ENCODE results near the gene AK2.

Gene AK2

DNA sequence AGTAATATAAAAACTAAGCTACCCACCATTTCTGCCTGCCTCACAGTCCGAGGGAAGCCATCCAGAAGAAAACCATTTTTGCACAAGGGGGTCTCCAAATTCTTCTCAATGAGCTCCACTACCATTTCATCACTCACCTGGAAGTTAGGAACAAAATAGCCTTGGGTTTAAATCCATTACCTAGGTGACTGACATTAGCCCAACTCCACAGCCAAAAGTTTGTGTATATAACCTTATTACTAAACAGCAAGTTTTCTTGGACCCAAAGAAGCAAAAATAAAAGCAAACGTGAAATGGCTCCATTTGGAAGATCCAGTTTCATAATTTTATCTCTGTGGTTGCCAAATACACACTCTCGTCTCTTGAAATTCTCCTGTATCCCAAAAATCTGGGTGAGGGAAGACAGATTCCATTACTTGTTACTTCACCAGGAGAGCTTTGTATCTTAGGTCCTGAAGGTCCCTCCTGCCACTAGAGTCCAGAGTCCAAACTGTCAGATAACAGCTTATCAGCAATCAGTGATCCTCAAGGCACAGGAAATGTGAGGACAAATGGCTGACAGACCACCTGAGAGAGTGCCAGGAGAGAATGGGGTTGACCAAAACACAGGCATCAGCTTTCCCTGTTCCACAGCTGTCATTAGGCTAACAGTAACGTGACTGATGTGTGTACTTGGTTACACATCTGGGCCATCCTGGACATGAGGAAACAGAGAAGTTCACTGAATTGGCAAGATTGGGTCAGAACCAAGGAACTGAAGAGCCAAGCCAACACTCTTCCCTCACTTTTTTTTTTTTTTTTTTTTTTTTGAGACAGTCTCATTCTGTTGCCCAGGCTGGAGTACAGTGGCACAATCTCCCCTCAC, 14.9 kb downstream of the AK2 start:
- no peak for DNase-seq

- no peak for DNase-seq
Measured at GRCh38 chr1:33018112-33018511, 18.6 kb downstream of the AK2 start.

- no peak for DNase-seq
Measured at GRCh38 chr1:33017175-33017574, 19.5 kb downstream of the AK2 start.

- no peak for DNase-seq
Measured at GRCh38 chr1:33015216-33015615, 21.5 kb downstream of the AK2 start.

GRCh38 chr1:33014464-33015163, 22.1 kb downstream of the AK2 start:
- no peak for DNase-seq

DNA sequence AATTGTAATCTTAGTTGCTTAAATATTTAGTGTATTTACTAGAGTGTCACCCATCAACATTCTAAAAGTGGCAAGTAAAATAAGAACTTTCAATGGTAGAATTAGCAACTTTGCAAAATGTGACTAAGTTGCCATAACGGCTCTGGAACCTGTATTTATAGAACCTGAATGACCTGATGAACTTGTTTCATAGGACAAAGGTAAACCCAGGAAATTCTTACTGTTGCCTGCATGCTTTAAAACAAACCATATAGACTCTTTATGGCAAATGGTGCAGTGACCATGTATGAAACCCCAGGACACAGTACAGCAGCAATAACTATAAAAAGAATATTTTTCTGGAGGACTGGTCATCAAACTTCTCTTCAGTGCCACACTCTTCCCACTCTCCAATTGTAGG, 22.9 kb downstream of the AK2 start:
- DNase-seq = no peak

DNA sequence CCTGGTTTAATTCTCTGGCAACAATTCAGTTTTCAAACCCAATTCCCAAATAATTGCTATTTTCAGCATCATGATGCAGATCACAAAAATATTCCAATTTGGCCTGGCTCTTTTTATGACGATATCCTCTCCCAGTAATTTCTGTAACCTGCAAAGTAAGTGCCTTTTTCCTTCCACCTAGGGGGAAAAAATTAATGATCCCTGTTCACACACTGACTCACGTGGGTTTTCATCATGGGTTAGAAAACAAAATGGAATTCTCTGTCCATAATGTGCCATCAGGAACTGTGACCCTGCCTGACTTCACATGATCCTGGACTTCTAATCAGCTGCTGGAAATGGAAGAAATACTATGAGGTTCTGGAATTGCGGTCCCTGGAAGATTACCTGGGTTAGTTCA, 24.5 kb downstream of the AK2 start:
- DNase-seq = no peak

DNA sequence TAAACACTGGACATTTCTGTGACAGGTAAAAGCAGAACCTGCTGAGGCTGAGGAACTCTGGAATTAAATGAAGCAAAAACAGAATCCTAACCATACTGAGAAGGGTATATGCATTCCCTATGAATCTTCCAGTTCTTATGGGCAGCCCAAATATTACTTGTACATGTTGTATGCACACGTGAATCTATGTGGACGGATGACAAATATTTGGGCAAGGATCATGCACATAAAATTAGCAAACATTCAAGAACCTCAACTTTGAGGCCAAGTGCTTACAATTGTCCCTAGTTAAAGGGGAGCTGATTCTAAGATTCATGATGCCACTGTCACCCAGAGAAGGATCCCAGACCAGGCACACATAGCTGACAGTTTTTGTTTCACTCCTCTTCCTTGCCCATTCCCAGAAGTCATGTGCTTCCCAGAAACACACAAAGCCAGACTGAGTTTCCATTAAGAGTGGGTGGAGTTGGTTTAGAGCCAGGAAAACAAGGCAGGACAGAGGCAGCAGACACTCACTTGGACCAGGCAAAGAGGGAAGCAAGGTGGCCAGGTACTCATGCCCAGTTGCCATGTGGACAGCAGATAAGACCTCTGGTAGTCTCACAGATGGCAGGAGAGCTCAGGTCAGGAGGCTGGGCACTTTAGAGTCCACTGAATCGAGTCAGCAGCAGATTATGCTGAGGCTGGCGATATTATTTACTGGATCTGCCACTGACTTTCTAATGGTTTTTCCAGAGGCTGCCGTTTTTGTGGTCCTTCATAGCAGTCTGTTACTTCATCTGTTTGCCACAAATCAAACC, 25.6 kb downstream of the AK2 start:
- DNase-seq = no peak

DNA sequence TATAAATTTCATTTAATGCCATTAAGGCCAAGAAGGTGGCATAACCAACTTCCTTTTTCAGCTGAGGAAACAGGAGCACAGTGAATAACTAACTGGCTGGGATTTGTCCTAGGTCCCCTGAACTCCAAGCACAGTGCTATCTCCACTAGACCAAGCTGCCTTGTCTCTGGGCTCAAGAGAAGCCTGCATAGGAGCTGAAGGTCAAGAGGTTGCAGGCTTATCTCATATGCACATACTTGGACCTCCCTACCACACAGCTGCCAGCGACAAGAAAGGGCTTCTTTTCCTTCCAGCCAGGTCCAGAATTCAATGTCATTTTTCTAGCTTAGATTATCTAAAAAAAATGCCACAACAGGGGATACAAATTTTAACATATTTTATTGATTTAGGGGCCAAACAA, 27.1 kb downstream of the AK2 start:
- no peak for DNase-seq

DNA sequence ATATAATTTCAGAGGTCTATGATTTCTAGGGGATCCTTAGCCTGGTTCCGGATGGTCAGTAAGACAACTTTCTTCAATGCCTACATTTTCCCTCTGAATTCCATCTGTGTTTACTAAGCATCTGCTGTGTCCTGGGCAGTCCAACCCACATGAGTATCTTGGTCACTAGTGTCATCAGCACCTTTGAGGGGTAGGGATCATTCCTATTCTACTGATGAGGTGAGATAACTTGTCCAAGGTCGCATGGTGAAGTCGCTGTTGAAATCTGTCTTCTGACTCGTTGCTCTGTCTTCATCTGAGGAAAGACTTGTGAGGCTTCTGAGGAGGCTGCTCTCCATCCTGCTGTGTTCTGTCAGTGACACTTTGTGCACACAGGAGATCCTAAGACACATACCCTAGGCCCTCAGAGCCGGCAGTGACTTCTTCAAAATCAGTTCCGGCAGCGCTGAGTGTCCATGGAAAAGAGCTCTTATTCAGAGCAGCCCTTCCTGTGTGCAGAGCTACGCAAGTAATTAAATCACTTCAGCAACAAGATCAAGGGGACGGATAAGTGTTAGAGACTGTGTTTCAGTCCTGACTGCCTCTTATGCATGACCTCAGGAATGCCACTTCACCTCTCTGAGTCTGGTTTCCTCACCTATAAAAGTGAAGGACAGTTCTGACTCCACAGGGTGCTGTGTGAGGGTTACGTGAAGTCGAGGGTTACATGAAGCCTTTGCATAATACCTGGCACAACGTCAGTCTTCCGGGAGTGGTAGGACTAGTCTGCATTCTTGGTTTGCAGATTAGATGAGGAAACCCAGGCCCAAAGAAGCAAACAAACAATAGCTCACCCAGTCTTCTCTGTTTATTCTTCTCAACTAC, 28.4 kb downstream of the AK2 start:
- DNase-seq = no peak

GRCh38 chr1:33007190-33008050, 29.3 kb downstream of the AK2 start:
- DNase-seq = peak; percentile 92

DNA sequence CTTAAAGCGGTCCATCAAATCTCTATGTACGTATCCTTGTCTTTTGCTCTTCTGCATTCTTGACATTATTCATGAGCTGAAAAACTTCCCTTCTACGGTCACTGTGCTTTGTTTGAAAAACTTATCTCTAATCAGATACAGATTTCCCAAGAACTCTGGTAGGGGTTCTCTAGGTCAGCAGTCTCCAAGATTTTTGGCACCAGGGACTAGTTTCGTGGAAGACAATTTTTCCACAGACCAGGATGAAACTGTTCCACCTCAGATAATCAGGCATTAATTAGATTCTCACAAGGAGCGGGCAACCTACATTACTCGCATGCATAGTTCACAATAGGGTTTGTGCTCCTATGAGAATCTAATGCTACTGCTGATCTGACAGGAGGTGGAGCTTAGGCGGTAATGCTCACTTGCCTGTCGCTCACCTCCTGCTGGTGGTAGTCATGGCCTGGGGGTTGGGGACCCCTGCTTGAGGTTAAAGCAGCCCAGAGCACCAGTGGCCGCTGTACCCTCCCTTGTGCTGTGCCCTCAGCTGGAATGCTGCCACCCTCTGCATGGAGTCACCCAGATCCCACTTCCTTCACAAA, 30.8 kb downstream of the AK2 start:
- peak; percentile 57 for DNase-seq

GRCh38 chr1:33005117-33005837, 31.4 kb downstream of the AK2 start:
- DNase-seq = no peak

DNA sequence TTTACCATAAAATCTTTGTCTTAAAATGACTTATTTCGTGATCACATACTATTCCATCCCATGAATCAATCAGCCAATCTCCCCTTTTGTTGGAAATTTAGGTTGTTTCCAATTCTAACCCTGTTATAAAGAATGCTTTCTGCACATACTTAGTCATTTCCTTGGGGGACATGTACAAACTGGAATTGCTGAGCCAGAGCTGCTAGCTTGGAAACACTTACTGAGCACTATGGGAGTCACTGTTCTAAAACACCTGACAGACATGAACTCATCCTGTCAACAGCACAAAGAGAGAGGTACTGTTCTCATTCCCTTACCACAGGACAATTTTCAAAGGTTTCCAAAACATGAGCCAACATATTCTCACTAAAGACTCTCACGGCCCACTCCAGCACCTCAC, 32.1 kb downstream of the AK2 start:
- DNase-seq = peak; percentile 32

GRCh38 chr1:33003657-33004056, 33.0 kb downstream of the AK2 start:
- no peak for DNase-seq

GRCh38 chr1:33002006-33002405, 34.7 kb downstream of the AK2 start:
- no peak for DNase-seq

GRCh38 chr1:33001282-33001681, 35.4 kb downstream of the AK2 start:
- DNase-seq = no peak

DNA sequence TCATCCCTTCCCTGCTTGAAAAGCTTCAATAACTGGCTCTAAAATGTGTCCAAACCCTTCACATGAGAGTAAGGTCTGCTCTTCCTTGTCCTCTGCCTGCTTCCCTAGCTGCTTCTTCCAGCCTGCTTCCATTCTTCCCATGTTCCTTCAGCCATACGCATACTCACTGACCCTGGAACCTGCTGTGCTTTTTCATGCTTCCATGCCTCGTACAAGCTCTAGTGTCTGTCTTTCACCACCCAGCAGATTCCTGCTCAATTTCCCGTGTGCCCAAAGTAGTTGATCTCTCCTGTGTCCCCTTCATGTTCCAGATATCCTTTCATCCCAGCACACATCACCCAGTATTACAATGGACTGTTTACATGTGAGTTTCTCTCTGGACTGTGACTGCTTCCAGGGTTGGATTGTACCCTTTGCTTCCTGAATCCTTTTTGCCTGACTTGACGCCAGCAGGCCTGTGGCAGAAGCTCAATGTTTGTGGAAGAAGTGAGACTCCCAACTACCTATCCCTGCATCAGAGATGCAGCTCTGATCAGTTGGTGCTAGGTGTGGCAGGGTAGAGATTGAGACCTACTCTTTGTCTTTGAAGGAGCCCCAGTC, 36.2 kb downstream of the AK2 start:
- no peak for DNase-seq

GRCh38 chr1:32998997-32999396, 37.7 kb downstream of the AK2 start:
- no peak for DNase-seq

- DNase-seq = no peak
Measured at GRCh38 chr1:32998064-32998463, 38.6 kb downstream of the AK2 start.

All from fibroblast of upper back skin (primary cell).